Activated CD4-positive, alpha-beta T cell treated with anti-CD3 and anti-CD28 coated beads, Interleukin-2, amount 10 ng/mL, durations not matched to agents 24 days and 14 days (primary cell): ENCODE data around the gene WNT11. TPM values are rescaled to one million over a fixed set of nuclear protein-coding genes. Genes with fewer than 3 reads are reported as not detected.

ENCODE experiments used
- DNase-seq: peaks from one replicate; pipeline ENCODE4 v3.0.0; 2022
- H3K27ac Mint-ChIP-seq: one replicate; pipeline ENCODE4 v1.8.0; 2022; ENCODE audit warnings: mild to moderate bottlenecking, mixed read lengths
- H3K27me3 Mint-ChIP-seq: one replicate; pipeline ENCODE4 v1.8.0; 2022; ENCODE audit warnings: mixed read lengths
- H3K36me3 Mint-ChIP-seq: one replicate; pipeline ENCODE4 v1.8.0; 2022; ENCODE audit warnings: low read depth, mild to moderate bottlenecking, mixed read lengths
- H3K4me1 Mint-ChIP-seq: one replicate; pipeline ENCODE4 v1.8.0; 2021; ENCODE audit warnings: mixed read lengths
- H3K4me3 Mint-ChIP-seq: one replicate; pipeline ENCODE4 v1.8.0; 2022; ENCODE audit warnings: mild to moderate bottlenecking, moderate library complexity, mixed read lengths
- H3K9me3 Mint-ChIP-seq: one replicate; pipeline ENCODE4 v1.8.0; 2021; ENCODE audit warnings: mixed read lengths
- intact Hi-C: fragments of 100-400 bp; cut with micrococcal nuclease; formaldehyde crosslinking; loops from one replicate; pipeline ENCODE4 v1.15.1; 2023
- total RNA-seq: library from RNA; stranded (reverse); gene quantifications from 2 replicates; pipeline ENCODE4 v1.2.3, GENCODE V29; 2022

WNT11 gene
- total RNA-seq, 1 donor from 2014 or later = 1.2 TPM

DNA sequence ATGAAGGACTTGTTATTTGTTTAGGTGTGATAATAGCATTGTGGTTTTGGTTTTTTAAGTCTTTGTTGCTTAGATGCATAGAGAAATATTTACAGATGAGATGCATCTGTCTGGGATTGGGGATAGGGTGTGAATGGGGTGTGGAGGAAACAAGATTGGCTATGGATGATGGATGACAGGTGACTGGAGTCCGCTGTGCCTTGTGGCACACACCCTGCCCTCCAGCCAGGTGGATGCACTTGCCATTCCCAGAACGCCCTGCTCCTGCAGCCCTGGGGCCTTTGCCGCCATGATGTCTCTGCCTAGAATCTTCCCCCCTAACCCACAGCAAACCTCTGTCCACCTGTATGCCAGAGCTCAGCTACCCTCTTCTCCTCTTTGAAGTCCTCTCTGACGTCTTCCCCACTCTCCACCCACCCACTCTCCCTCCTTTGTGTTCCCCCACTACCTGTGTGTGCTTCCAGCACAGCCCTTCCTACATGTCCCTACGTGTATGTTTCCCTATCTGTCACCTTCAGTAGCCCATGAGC lies 54.7 kb downstream of the WNT11 start:
- Mint-ChIP-seq H3K27me3 (peaks cover 28% of the 10 kb centered on the region), H3K27ac (no peak overlapping the region), H3K9me3 (no peaks in the 10 kb centered on the region), H3K4me1 (peaks cover 17% of the 10 kb centered on the region), H3K36me3 (no peaks in the 10 kb centered on the region), H3K4me3 (peak overlapping the region; percentile 77)
- no peak for DNase-seq
- intact Hi-C loops = loop anchor here (1.0 to 10.0 kb wide), 3 partner anchors 255 to 427 kb away; no protein-coding TSS in a partner anchor

DNA sequence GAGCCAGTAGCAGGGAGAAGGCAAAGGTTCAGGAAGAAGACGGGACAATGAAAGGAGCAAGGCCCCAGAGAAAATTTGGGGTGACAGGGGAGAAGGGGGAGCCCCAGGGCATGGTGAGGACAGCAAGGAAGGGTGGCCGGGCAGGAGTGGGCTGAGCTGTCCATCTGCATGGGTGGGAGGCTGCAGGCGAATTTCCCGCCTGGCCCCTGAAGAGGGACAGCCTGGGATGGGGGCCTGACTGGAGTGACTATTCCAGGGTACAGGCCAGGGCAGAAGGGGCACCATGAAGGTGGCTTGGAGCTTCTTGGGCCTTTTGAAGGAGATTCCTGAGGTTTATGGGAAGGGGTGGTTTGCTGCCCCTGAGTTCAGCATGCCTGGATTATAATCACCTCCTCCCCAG lies 56.2 kb downstream of the WNT11 start:
- Mint-ChIP-seq H3K4me3 (no peak overlapping the region), H3K36me3 (no peaks in the 10 kb centered on the region), H3K9me3 (no peaks in the 10 kb centered on the region), H3K4me1 (peaks cover 17% of the 10 kb centered on the region), H3K27me3 (peaks cover 26% of the 10 kb centered on the region), H3K27ac (no peak overlapping the region)
- intact Hi-C loops = loop anchor here (5.0 to 10.0 kb wide), 2 partner anchors 348 to 425 kb away; no protein-coding TSS in a partner anchor
- DNase-seq = no peak

DNA sequence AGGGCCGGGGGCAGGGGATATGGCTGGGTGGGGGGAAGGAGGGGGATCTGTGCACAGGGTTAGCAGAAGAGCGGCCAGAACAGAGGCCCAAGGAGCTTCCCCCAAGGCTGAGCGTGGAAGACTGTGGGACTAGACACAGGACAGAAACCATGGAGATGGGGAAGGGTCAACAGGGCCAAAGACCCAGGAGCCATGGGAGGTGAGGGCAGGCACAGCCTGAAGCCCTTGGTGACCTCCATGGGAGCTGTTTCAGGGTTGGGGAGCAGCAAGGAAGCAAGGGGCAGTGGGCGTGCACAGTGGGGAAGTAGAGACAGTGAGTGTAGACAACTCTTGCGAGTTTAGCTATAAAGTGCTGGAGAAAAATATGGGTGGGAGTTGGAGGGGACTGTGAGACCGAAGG lies 56.6 kb downstream of the WNT11 start:
- no peak for DNase-seq
- no peak overlapping the region for H3K27ac Mint-ChIP-seq
- intact Hi-C loops = loop anchor here (5.0 to 10.0 kb wide), 2 partner anchors 347 to 425 kb away; no protein-coding TSS in a partner anchor

DNA sequence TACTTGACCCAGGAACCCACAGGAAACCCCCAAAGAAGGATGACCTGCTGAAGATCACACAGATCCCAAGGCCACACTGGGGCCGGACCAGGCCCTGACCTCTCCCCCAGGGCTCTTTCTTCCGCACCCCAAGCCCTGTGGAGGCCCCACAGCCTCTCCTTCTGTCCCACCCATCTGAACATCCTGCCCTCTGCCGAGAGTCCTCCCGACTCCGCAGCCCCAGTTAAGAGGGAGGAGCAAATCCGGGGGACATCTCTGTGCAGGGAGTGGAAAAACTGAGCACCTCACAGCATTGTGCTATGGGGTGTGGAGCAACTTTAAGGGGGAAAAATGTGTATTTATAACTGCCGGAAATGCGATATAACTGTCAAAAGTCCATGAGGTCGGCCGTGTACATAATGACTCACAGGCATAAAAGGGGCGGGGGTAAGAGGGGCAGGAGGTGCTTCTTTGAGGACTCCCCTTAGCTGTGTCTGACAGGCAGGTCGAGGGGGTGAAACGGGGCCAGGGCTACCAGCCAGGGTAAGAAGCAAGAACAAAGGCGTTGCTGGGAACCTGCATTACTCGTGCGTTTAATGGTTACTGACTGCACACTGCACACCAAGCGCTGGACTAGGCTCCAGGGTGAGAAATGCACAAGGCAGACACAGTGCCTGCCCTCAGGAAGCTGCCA lies 57.2 kb downstream of the WNT11 start:
- H3K27me3 Mint-ChIP-seq = peaks cover 23% of the 10 kb centered on the region
- DNase-seq = no peak
- no peak overlapping the region for H3K27ac Mint-ChIP-seq
- peaks cover 17% of the 10 kb centered on the region for H3K4me1 Mint-ChIP-seq
- no peaks in the 10 kb centered on the region for H3K36me3 Mint-ChIP-seq
- intact Hi-C loops = no loop called here
- no peaks in the 10 kb centered on the region for H3K9me3 Mint-ChIP-seq
- H3K4me3 Mint-ChIP-seq = no peak overlapping the region

More for the DNA sequence above, 56.6 kb downstream of the WNT11 start:
- Mint-ChIP-seq H3K36me3 (no peaks in the 10 kb centered on the region), H3K27me3 (peaks cover 26% of the 10 kb centered on the region), H3K4me3 (no peak overlapping the region), H3K9me3 (no peaks in the 10 kb centered on the region), H3K4me1 (peaks cover 17% of the 10 kb centered on the region)

DNA sequence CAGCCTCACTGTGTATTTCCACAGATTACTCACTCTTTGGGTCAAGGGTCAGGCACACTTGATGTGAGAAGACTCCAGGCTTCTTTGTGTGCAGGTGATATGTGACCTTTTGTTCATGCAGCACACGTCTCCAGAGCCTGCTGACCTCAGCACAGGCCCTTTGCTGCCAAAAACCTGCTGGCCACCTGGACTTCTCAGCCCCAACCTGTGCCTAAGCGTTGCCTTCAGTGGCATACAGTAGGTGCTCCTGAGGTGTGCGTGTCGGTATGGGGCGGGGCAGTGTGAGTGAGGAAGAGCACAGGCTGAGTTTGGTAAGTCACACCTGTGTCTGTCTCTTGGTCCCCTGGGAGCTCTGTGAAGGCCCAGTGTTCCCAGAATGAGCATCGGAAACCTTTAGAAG lies 58.1 kb downstream of the WNT11 start:
- intact Hi-C loops = no loop called here
- Mint-ChIP-seq H3K27ac (no peak overlapping the region), H3K36me3 (no peaks in the 10 kb centered on the region), H3K9me3 (no peaks in the 10 kb centered on the region), H3K27me3 (peaks cover 17% of the 10 kb centered on the region), H3K4me3 (no peak overlapping the region), H3K4me1 (peaks cover 14% of the 10 kb centered on the region)
- no peak for DNase-seq

DNA sequence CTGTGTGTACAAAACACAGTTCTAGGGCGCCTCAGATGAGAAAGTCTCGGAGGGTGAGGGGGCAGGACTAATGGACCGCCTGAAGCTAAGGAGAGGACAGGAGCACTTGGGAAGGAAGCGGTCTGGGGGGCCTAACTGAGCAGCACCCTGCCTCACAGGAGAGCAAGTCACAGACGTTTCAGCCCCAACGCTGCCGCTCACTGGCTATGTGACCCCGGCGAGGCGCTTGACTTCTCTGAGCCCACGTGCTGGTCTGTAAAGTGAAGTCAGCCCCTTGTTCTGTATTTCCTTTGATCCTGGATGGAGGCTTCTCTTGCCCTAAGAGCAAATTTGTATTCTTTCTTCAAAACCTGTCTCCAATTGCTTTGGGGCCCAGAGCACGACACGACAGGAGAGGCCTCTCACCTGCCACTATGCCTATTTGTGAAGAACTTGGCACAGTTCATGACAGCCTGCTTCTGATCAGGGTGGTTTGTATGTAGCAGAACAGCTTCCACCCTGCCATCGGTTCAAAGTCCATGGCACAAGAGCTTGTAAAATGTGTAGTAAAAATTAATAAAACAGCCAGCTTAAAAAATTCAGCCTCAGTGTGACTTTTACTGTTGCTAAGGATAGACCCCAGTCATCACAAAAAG lies 59.1 kb downstream of the WNT11 start:
- no peak for DNase-seq
- no peak overlapping the region for H3K4me3 Mint-ChIP-seq
- H3K4me1 Mint-ChIP-seq = peaks cover 4% of the 10 kb centered on the region
- H3K27ac Mint-ChIP-seq = no peak overlapping the region
- no peaks in the 10 kb centered on the region for H3K9me3 Mint-ChIP-seq
- peaks cover 2% of the 10 kb centered on the region for H3K36me3 Mint-ChIP-seq
- peaks cover 10% of the 10 kb centered on the region for H3K27me3 Mint-ChIP-seq
- intact Hi-C loops = no loop called here

DNA sequence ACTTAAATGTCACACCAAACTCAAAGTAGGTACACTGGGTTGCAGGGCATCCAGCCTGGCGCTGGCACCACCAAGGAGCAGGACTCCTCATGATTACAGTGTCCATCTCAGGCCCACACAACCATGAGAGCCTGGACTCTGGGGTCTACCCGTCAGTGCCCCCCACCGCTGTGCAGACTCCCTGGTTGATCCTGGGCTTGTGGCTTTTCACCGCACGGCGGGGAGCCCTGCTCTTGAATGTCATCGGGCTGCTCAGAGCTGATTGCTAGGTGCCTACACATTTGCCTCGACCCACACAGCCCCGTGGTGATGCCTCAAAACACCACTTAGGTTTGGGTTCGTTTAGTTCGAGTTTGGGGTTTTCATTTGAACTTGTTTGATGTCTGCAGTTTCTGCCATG lies 63.0 kb downstream of the WNT11 start:
- DNase-seq = no peak
- H3K9me3 Mint-ChIP-seq = no peaks in the 10 kb centered on the region
- intact Hi-C loops = no loop called here
- peaks cover 9% of the 10 kb centered on the region for H3K36me3 Mint-ChIP-seq
- H3K27ac Mint-ChIP-seq = no peak overlapping the region
- no peaks in the 10 kb centered on the region for H3K4me1 Mint-ChIP-seq
- H3K4me3 Mint-ChIP-seq = no peak overlapping the region
- H3K27me3 Mint-ChIP-seq = no peaks in the 10 kb centered on the region

DNA sequence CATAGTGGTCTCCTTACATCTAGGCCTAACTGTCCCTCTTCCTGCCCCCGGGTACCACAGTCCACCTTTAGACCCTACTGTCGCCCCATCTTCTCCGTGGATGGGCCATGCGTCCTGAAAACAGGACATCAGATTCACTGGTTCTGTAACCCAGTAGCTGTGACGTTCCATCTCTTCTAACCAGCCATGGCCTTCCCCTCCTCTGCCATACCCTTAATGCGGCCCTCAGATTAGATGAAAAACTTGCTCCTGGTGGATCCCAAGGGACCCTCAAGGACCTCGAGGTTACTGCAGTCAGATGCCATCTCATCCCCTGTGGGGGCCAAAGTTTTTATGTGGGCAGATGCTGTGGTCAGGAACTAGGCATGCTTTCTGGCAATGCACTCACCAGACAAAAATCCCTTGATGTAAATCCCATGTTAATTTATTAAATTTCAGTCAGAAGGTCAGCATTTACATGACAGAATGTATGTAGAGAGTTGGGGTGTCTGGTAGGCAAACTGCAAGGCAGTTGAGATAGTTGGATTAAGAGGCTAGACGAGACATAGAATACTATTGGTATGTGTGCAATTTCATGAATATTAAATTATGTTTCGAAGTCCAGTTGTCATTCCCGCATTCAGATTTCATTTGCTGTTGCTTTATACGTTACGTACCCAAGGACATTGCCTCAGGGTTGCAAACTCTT lies 64.3 kb downstream of the WNT11 start:
- no peaks in the 10 kb centered on the region for H3K27me3 Mint-ChIP-seq
- H3K36me3 Mint-ChIP-seq = peaks cover 9% of the 10 kb centered on the region
- H3K4me1 Mint-ChIP-seq = no peaks in the 10 kb centered on the region
- H3K27ac Mint-ChIP-seq = no peak overlapping the region
- intact Hi-C loops = no loop called here
- no peak for DNase-seq
- H3K9me3 Mint-ChIP-seq = no peaks in the 10 kb centered on the region
- H3K4me3 Mint-ChIP-seq = no peak overlapping the region

DNA sequence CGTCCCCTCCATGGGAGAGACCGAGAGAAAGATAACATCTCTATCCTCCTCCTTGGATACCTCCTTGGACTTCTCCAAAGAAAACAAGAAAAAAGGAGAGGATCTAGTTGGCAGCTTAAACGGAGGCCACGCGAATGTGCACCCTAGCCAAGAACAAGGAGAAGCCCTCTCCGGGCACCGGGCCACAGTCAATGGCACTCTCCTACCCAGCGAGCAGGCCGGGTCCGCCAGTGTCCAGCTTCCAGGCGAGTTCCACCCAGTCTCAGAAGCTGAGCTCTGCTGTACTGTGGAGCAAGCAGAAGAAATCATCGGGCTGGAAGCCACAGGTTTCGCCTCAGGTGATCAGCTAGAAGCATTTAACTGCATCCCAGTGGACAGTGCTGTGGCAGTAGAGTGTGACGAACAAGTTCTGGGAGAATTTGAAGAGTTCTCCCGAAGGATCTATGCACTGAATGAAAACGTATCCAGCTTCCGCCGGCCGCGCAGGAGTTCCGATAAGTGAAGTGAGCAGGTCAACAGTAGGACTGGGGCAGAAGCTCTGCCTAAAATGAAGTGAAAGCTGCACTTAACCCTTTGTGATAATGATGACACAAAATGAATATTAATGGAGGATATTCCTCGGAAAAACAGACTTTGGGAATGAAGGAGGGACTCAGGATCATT lies 65.3 kb downstream of the WNT11 start:
- no peak for DNase-seq
- H3K9me3 Mint-ChIP-seq = no peaks in the 10 kb centered on the region
- no peaks in the 10 kb centered on the region for H3K27me3 Mint-ChIP-seq
- intact Hi-C loops = no loop called here
- H3K4me1 Mint-ChIP-seq = no peaks in the 10 kb centered on the region
- H3K4me3 Mint-ChIP-seq = no peak overlapping the region
- H3K36me3 Mint-ChIP-seq = peaks cover 9% of the 10 kb centered on the region
- no peak overlapping the region for H3K27ac Mint-ChIP-seq

DNA sequence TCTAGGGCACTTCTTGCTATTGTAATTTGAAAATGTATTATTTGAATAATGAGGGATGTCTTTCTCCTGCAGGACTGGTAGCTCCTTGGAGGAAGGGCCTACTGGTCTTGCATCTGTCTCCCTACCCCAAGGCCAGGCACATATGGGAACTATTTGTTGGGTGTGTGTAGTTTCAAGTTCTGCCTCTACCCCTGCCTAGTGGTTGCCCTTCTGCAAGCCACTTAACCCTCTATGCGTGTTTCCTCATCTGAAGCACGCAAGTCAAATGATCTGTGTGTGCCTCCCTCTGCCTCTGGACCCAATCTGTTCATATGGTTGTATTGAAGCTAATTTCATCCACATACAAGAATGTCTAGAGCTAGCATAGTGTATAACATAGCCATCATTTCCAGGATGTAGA lies 67.0 kb downstream of the WNT11 start:
- H3K27me3 Mint-ChIP-seq = no peaks in the 10 kb centered on the region
- no peak overlapping the region for H3K27ac Mint-ChIP-seq
- intact Hi-C loops = no loop called here
- H3K9me3 Mint-ChIP-seq = no peaks in the 10 kb centered on the region
- H3K36me3 Mint-ChIP-seq = peaks cover 11% of the 10 kb centered on the region
- no peak overlapping the region for H3K4me3 Mint-ChIP-seq
- no peaks in the 10 kb centered on the region for H3K4me1 Mint-ChIP-seq
- no peak for DNase-seq

Other genes starting within 250 kb of the WNT11 start
- 77.8 and 80.9 TPM in 2 replicates for gene THAP12, start 174.6 kb upstream of the WNT11 start, total RNA-seq
- gene GVQW3, start 174.8 kb upstream of the WNT11 start, total RNA-seq = 3.7 and 4.3 TPM in 2 replicates
- 32.1 and 33.2 TPM in 2 replicates for gene EMSY, start 238.5 kb upstream of the WNT11 start, total RNA-seq